ENCODE data around the gene CHRDL2. TPM values are rescaled to one million over a fixed set of nuclear protein-coding genes. Genes with fewer than 3 reads are reported as not detected.

CHRDL2 gene
- total and polyA plus RNA-seq, 2 of the 13 experiments (the other 11 are each of a cell fraction or from before 2014, with no cell fraction given) = 0.04 TPM; not detected in 1

GRCh38 chr11:74686792-74687191 is 44.4 kb downstream of the CHRDL2 start:
- Histone ChIP-seq H3K9ac (ENCODE audit: insufficient read depth, low read depth, low read length) (no peak overlapping the region), H3K4me1 (ENCODE audit: insufficient read depth, low read length) (peaks cover 8% of the 10 kb centered on the region; the same call in 1 of the 2 replicates), H3K4me2 (ENCODE audit: low read depth, low read length) (no peak overlapping the region), H3K27me3 (ENCODE audit: control insufficient read depth in 1 of 2, insufficient read depth in 2 of 2, low read length in 2 of 2) (peaks cover 0 to 12% of the 10 kb centered on the region in 2 experiments; a peak in 1 of 5 replicates), H4K20me1 (ENCODE audit: insufficient read depth, low read length) (no peaks in the 10 kb centered on the region), H3K79me2 (ENCODE audit: insufficient read depth, low read length) (no peaks in the 10 kb centered on the region), H3K36me3 (replicated peaks in 1 of 2; ENCODE audit: control insufficient read depth in 1 of 2, insufficient read depth in 2 of 2, low read length in 2 of 2) (no peaks in the 10 kb centered on the region), H3K4me3 (replicated peaks in 1 of 3; ENCODE audit: insufficient read depth in 1 of 3, low read depth in 2 of 3, low read length in 3 of 3) (no peak overlapping the region), H3K27ac (ENCODE audit: extremely low read length, insufficient read depth, low read length) (no peak overlapping the region), H2AFZ (ENCODE audit: low read length) (no peak overlapping the region), H3K9me3 (ENCODE audit: low read length) (no peaks in the 10 kb centered on the region)
- 70% methylated on average over 4 of the region's 4 CpGs for whole genome bisulfite sequencing (ENCODE audit: low lambda C conversion rate)
- no peak for FAIRE-seq
- intact Hi-C loops (cut with micrococcal nuclease; ENCODE audit: unreplicated experiment) (no loop called here), in situ Hi-C loops (cut with HindIII; ENCODE audit: extremely low pct_ligation_motif_present, low pct_unique_long_range_greater_than_20kb) (no loop called here)
- DNase-seq (ENCODE audit: low spot score) = no peak
- POLR2A ChIA-PET = no interaction called here
- BruUV-seq (replicated peaks) = no TSS peak
- CTCF ChIA-PET (ENCODE audit: low intra/inter-chr PET ratio, low total read pairs) = no interaction called here
- ATAC-seq = no peak
- TF ChIP-seq MBD4 (IDR thresholded peaks at IDR 0.05; ENCODE audit: borderline replicate concordance, low read length) (no peak), SETDB1 (CRISPR knock-in tag; IDR thresholded peaks at IDR 0.05; ENCODE audit: borderline replicate concordance) (no peak), ZNF234 (CRISPR knock-in tag; conservative IDR thresholded peaks at IDR 0.05) (no peak), ZBTB1 (CRISPR knock-in tag; IDR thresholded peaks at IDR 0.05; ENCODE audit: borderline replicate concordance) (no peak), ZNF407 (CRISPR knock-in tag; IDR thresholded peaks at IDR 0.05; ENCODE audit: not compliant biosample characterization) (no peak), ZFP82 (CRISPR knock-in tag; IDR thresholded peaks at IDR 0.05; ENCODE audit: borderline replicate concordance) (no peak), ATM (IDR thresholded peaks at IDR 0.05; ENCODE audit: borderline replicate concordance) (no peak), ZNF775 (CRISPR knock-in tag; IDR thresholded peaks at IDR 0.05; ENCODE audit: borderline replicate concordance) (no peak), GPN1 (CRISPR knock-in tag; IDR thresholded peaks at IDR 0.05; ENCODE audit: borderline replicate concordance) (no peak), ZNF720 (CRISPR knock-in tag; IDR thresholded peaks at IDR 0.05) (no peak), DR1 (CRISPR knock-in tag; IDR thresholded peaks at IDR 0.05) (no peak), KDM5B (CRISPR knock-in tag; IDR thresholded peaks at IDR 0.05; ENCODE audit: borderline replicate concordance) (no peak)
- TF ChIP-seq, protein P1, sequence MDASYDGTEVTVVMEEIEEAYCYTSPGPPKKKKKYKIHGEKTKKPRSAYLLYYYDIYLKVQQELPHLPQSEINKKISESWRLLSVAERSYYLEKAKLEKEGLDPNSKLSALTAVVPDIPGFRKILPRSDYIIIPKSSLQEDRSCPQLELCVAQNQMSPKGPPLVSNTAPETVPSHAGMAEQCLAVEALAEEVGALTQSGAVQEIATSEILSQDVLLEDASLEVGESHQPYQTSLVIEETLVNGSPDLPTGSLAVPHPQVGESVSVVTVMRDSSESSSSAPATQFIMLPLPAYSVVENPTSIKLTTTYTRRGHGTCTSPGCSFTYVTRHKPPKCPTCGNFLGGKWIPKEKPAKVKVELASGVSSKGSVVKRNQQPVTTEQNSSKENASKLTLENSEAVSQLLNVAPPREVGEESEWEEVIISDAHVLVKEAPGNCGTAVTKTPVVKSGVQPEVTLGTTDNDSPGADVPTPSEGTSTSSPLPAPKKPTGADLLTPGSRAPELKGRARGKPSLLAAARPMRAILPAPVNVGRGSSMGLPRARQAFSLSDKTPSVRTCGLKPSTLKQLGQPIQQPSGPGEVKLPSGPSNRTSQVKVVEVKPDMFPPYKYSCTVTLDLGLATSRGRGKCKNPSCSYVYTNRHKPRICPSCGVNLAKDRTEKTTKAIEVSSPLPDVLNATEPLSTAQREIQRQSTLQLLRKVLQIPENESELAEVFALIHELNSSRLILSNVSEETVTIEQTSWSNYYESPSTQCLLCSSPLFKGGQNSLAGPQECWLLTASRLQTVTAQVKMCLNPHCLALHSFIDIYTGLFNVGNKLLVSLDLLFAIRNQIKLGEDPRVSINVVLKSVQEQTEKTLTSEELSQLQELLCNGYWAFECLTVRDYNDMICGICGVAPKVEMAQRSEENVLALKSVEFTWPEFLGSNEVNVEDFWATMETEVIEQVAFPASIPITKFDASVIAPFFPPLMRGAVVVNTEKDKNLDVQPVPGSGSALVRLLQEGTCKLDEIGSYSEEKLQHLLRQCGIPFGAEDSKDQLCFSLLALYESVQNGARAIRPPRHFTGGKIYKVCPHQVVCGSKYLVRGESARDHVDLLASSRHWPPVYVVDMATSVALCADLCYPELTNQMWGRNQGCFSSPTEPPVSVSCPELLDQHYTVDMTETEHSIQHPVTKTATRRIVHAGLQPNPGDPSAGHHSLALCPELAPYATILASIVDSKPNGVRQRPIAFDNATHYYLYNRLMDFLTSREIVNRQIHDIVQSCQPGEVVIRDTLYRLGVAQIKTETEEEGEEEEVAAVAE (CRISPR knock-in tag; IDR thresholded peaks at IDR 0.05; ENCODE audit: borderline replicate concordance) = no peak
